ENCODE data around the gene ARHGEF5.

The ARHGEF5 gene

DNA sequence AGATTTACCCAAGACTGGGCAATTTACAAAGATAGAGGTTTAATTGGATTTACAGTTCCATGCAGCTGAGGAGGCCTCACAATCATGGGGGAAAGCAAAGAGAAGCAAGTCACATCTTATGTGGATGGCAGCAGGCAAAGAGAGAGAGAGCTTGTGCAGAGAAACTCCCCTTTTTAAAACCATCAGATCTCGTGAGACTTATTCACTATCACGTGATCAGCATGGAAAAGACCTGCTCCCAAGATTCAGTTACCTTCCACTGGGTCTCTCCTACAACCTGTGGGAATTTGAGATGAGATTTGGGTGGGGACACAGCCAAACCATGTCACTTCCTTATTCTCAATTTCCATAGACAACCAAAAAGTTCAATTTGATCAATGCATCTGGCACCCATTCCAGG is 73.2 kb downstream of the ARHGEF5 start:
- DNase-seq (ENCODE audit: low read depth in 2 of 2): no peak
